AG04449 (cell line): ENCODE data around the gene CUL1.

ENCODE experiments used
- CTCF ChIA-PET: fragments of 350-600 bp; formaldehyde crosslinking; extraction: SDS; loops from one replicate; lab custom pipeline; 2021; ENCODE audit warnings: antibody characterized with exemption; lab: Yijun Ruan, JAX
- POLR2A ChIA-PET: fragments of 400-600, 350-600 bp; formaldehyde crosslinking; extraction: SDS; loops from one replicate; lab custom pipeline; 2020; ENCODE audit warnings: antibody characterized with exemption, inconsistent platforms; lab: Yijun Ruan, JAX
- DNase-seq: peaks from one replicate; pipeline ENCODE4 v3.0.0-alpha.2; 2010; ENCODE audit warnings: low read depth, low spot score
- H3K4me3 ChIP-seq: 2 replicates; pipeline ENCODE4 v1.5.1; 2011; ENCODE audit warnings: low read depth, mild to moderate bottlenecking, control low read depth, low read length
- CTCF ChIP-seq: IDR thresholded peaks from one replicate; pipeline ENCODE4 v1.5.1; 2011; ENCODE audit warnings: mild to moderate bottlenecking, moderate library complexity, low read length, control low read depth, inconsistent platforms; ENCODE audit not compliant: insufficient read depth; ENCODE audit errors: missing control alignments

Gene CUL1

GRCh38 chr7:148813890-148814289, 115.2 kb downstream of the CUL1 start:
- ChIA-PET CTCF (interaction anchor here (1.0 kb wide), 1 partner anchor 36 kb away, joined by 3 read pairs; no protein-coding TSS in a partner anchor), POLR2A (no interaction called here)
- TF ChIP-seq CTCF: no peak
- no peak overlapping the region for H3K4me3 ChIP-seq
- DNase-seq: no peak

GRCh38 chr7:148814922-148815559, 116.3 kb downstream of the CUL1 start:
- no peak overlapping the region for H3K4me3 ChIP-seq
- ChIA-PET CTCF (interaction anchor here (2.3 kb wide), 1 partner anchor 41 kb away, joined by 5 read pairs; no protein-coding TSS in a partner anchor), POLR2A (no interaction called here)
- no peak for TF ChIP-seq CTCF
- no peak for DNase-seq

- DNase-seq: no peak
- CTCF ChIA-PET: interaction anchor here (0.7 to 2.3 kb wide), 3 partner anchors 17 to 151 kb away, joined by 3 to 6 read pairs (median 5); no protein-coding TSS in a partner anchor
- no peak for TF ChIP-seq CTCF
- POLR2A ChIA-PET: no interaction called here
- H3K4me3 ChIP-seq: no peak overlapping the region
Measured at GRCh38 chr7:148815612-148816011, 116.9 kb downstream of the CUL1 start.

GRCh38 chr7:148819697-148820360, 121.1 kb downstream of the CUL1 start:
- POLR2A ChIA-PET: interaction anchor here (0.8 to 1.2 kb wide), 2 partner anchors 17 to 121 kb away, joined by 3 read pairs; no protein-coding TSS in a partner anchor
- CTCF ChIA-PET: interaction anchor here (1.0 kb wide), 1 partner anchor 14 kb away, joined by 3 read pairs; no protein-coding TSS in a partner anchor
- no peak for DNase-seq
- no peak for TF ChIP-seq CTCF
- H3K4me3 ChIP-seq: no peak overlapping the region

- no peak for DNase-seq
- no peak for TF ChIP-seq CTCF
- ChIA-PET CTCF (interaction anchor here (0.6 to 1.3 kb wide), 3 partner anchors 12 to 48 kb away, joined by 3 read pairs; no protein-coding TSS in a partner anchor), POLR2A (no interaction called here)
- no peak overlapping the region for H3K4me3 ChIP-seq
Measured at GRCh38 chr7:148821422-148821821, 122.7 kb downstream of the CUL1 start.

GRCh38 chr7:148824864-148825263, 126.2 kb downstream of the CUL1 start:
- ChIA-PET CTCF (no interaction called here), POLR2A (no interaction called here)
- no peak for DNase-seq
- H3K4me3 ChIP-seq: no peak overlapping the region
- no peak for TF ChIP-seq CTCF
